Measurements from ENCODE around the gene IPMK.

IPMK gene

GRCh38 chr10:58267713-58268453 is at the start of gene IPMK:
Gene IPMK, minus strand, starts transcription at chr10:58267894. Its CDS starts 283 bp downstream, at chr10:58267611.
- DNase-seq = peak; percentile 48 to 96 (median 92)

DNA sequence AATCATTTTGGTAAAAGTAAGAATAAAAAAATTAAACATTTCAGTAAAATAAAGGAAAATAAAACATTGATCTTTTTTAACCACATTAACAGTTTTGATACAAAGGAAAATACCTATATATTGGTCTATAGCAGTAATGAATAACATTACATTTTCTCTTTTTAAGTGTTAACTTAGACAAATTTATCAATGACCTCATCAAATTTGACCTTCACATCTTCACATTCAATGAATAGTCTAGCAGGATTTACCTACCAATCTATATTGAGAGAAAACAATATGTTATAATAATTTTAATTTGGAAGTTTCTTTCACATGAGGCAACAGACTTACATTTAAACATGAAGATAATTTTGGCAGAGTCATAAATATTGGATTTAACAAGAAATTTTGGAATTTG is 49.2 kb upstream of the IPMK start:
- no peak for DNase-seq

- no peak for DNase-seq
Observed at GRCh38 chr10:58311026-58311425, 43.3 kb upstream of the IPMK start.

GRCh38 chr10:58307676-58308075 is 40.0 kb upstream of the IPMK start:
- DNase-seq = no peak

- no peak for DNase-seq
Observed at GRCh38 chr10:58305821-58306220, 38.1 kb upstream of the IPMK start.

- DNase-seq = no peak
Observed at GRCh38 chr10:58304099-58304633, 36.5 kb upstream of the IPMK start.

DNA sequence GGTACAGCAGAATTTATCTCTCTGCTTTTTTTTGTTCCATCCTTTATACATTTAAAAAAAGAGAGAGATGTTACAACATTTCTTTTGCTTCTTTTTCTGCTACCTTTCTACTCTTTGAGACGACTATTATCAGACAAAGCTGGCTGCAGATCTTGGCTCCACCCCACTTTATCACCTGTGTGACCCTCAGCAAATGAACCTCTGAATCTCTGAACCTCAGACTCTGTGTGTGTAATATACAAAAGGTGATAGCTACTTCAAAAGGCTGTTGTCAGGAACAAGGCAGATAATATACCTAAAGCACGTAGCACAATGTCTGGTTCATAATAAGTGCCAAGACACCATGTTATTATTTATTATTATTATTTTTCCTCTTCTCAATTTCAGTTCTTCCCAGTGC is 34.6 kb upstream of the IPMK start:
- no peak for DNase-seq

DNA sequence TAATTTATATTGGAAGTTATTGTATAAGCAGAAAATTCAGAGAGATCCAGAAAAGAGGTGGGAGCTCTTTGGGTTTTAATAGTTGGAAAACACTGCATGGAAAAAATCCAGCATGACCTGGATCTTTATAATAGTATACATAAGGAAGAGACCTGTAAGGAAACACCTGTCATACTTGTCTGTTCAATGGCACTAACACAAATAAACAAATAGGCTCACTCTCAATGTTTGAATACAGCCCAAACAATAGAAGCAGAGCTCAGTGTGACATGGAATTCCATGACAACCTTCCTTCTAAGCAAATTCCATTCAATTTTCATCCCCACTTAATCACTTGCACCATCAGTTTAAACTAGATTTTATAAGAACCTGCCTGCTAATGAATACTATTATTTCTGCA is 33.0 kb upstream of the IPMK start:
- no peak for DNase-seq

DNA sequence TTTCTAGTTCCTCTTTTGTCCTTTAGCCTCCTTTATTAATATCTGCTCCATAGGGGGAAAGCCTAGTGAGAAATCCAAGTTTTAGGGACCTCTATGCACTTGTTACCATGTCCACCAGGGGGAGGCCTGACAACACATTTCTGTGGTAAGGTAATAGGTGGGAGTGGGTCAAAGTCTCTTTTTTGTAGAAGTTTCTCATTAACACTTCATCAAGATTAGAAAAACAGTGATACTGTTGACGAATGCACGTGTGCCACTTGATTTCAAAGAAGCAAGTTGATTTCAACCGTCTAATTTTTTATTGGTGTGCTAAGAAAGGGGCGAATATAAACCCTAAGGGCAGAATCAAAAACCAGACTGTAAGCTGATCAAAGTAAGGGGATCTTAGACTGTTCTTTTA is 31.9 kb upstream of the IPMK start:
- peak in 26 of 56 donors; percentile 1 to 73 (median 18) for DNase-seq

GRCh38 chr10:58293989-58294388 is 26.3 kb upstream of the IPMK start:
- no peak for DNase-seq

DNA sequence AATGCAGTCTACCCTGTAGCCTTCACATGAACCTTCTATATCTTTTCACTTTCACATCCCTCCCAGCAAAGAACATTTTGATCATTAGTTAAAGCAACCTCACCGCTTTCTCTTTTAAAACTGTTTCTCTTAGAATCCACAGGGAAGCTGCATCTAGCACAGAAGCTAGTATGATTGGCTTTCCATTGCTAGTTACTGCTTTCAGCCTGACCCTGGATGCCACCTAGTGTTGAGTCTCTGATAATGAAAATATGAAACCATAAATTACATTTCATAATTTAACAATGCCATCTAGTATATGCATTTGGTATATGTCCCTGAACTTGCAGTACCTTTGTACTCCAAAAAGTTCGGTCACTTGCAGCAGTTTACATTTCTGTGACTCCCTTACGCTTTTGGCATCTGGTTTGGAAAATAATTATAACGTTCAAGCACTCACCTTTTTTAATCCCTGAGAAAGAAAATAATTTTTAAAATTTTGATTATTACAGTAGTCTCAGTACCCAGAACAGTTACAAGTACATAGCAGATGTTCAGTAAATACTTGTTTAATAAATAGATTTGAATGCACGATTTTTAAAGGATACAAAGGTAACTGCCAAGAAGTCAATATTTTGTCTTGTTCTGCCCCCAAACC is 24.0 kb upstream of the IPMK start:
- DNase-seq = peak in 12 of 56 donors; percentile 0 to 23 (median 2)

DNA sequence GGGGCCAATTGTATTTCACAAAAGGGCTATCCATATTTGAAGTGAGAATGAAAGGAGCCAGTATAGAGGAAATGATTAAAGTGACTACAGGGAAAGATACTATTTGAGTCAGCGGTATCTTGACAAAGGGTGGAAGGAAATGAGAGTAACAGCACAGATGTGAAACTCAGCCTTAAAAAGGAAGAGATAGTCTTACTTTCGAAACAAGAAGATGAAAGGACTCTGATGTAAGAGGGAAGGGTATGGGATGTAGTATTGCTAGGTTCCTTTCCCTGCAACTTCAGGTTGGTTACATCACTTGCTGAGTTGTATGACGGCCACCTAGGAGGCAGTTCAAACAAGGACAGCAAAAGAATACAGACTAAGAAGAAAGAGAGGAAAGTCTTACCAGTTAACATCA is 14.9 kb upstream of the IPMK start:
- no peak for DNase-seq

- DNase-seq = no peak
Observed at GRCh38 chr10:58281092-58281752, 13.5 kb upstream of the IPMK start.

DNA sequence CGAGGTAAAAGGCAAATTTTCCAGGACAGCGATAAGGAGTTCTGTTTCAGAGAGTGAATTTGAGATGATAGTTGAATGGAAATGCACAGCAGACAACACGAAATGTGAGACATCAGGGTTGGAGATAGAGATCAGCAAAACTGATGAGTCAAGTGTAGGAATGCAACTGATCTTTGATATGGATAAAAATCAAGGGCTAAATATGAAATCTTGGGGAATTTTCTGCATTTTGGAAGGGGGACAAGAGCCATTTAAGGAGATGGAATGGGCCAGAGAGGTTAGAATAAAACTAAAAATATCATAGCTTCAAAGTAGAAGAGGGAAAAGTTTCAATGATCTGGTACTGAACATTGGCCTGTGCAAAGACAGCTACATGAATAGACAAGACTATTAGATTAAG is 12.8 kb upstream of the IPMK start:
- DNase-seq = no peak

DNA sequence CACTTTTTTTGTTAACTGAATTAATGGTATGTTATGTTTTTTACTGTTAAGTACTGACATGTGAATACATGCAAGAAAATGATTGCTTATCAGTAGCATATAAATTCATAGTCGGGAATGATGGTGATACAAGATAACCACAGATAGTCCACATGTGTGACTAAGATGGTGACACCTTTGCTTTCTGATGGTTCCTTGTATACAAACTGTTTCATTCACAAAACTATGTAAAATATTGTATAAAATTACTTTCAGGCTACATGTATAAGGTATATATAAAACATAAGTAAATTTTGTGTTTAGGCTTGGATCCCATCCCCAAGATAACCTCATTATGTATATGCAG is 11.2 kb upstream of the IPMK start:
- no peak for DNase-seq

DNA sequence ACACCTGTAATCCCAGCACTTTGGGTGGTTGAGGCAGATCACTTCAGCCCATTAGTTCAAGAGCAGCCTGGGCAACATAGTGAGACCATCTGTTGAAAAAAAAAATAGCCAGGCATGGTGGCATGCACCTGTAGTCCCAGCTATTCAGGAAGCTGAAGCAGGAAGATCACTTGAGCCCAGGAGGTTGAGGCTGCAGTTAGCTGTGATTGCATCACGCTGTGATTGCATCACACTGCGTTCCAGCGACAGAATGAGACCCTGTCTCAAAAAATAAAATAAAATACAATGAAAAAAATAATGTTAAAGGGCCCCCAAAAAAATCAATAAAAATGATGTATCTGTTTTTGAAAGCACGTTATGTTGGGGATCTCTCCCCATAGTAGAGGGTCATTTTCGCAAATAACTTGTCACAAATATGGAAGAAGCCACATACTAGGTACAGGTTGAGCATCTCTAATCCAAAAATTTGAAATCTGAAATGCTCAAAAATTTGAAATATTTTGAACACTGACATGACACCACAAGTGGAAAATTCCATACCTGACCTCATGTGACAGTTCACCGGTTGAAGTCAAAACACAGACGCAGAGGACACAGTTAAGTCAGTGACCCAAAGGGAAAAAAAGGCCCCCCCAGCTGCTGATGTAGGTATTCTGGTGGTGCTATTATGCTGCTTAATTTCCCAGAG is 10.7 kb upstream of the IPMK start:
- DNase-seq = no peak

DNA sequence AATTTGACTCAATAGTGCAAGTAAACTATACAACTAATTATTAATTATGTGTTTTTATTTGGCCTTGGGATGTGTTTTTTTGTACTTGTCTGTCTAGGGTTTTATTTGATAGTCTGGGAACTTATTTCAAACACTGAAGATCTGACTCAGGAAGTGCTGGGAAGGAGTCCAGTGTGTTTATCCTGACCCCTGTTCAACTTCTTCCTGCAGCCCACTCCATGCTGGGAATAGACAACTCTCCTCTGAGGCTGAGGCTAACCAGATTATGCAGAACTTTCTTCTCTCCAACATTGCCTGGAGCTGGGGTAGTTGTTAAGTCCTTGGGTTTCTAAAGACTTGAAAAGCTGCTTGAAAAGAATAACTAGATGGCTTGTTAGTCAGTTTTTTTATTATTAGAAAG is 8.2 kb upstream of the IPMK start:
- no peak for DNase-seq

- no peak for DNase-seq
Observed at GRCh38 chr10:58275261-58275660, 7.6 kb upstream of the IPMK start.

- no peak for DNase-seq
Observed at GRCh38 chr10:58269782-58270290, 2.1 kb upstream of the IPMK start.

DNA sequence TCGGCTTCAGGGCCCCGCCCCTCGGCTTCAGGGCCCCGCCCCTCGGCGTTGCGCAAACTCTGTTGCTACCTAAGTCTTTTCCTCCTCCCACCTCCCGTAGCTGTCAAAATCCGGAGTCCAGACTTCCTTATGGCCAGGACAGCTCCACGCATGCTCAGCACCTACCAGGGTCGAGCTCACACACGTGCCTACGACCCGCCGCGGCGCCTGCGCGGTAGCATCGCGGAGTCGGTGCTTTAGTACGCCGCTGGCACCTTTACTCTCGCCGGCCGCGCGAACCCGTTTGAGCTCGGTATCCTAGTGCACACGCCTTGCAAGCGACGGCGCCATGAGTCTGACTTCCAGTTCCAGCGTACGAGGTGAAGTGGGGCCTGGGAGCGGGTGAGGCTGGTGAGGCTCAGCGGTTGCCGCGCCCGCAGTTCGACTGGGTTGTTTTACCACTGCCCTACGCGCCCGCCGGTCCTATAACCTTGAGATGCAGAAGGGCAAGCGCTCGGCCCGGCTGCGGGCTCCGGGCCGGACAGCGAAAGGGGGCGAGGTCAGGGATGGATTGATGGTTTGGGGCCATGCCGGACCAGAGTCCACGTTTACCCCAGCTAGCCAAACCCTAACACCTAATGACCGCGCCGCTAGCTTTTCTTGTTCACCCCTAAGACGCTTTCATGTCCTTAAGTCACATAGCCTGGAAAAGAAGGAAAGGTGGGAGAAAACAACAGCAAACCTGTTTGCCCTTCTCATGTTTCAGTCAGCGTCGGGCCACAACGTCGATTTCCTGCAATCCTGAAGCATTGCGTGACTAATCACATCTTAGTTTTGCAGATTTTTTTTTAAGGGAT is 1.5 kb upstream of the IPMK start, which contains the start of gene CISD1:
Gene CISD1, plus strand, starts transcription at position 217 of the 836 bp plus-strand sequence. Its CDS starts 112 bp downstream, at position 329.
- peak; percentile 42 to 97 (median 93) for DNase-seq
